ENCODE data around the gene HOXD9. TPM values are rescaled to one million over a fixed set of nuclear protein-coding genes. Genes with fewer than 3 reads are reported as not detected.

The HOXD9 gene
- total and polyA plus RNA-seq, 2 of the 8 experiments (the other 6 are each of a cell fraction or from before 2014, with no cell fraction given) = not detected

GRCh38 chr2:176174382-176174823 lies 51.9 kb downstream of the HOXD9 start:
- H3K36me3 ChIP-seq (ENCODE audit: control insufficient read depth in 2 of 4, insufficient read depth in 4 of 4, low read length in 3 of 4) = no peaks in the 10 kb centered on the region; a peak in 1 of 8 replicates
- H3K4me3 ChIP-seq (ENCODE audit: extremely low read depth in 1 of 4, insufficient read depth in 2 of 4, low read depth in 3 of 4, low read length in 4 of 4) = peak overlapping the region in 1 of 4 experiments; percentile 45; a peak in 1 of 8 replicates
- peak overlapping the region; percentile 72; the same call in 1 of the 2 replicates for H3K18ac ChIP-seq (ENCODE audit: extremely low read depth, low read length)
- no peak overlapping the region for H2AK5ac ChIP-seq (ENCODE audit: low read depth, low read length)
- H3K4ac ChIP-seq (replicated peaks; ENCODE audit: insufficient read length, low read depth, low read length) = no peak overlapping the region
- no peak overlapping the region for H2BK120ac ChIP-seq (replicated peaks; ENCODE audit: low read depth, low read length)
- no peak overlapping the region for H2BK5ac ChIP-seq (ENCODE audit: low read depth, low read length)
- H3K4me2 ChIP-seq (ENCODE audit: insufficient read depth in 1 of 2, low read depth in 2 of 2, low read length in 2 of 2) = peak overlapping the region; percentile 67 to 69
- peaks cover 3 to 28% (median 16%) of the 10 kb centered on the region in 4 experiments for H3K4me1 ChIP-seq (replicated peaks in 1 of 4; ENCODE audit: control insufficient read depth in 3 of 4, insufficient read depth in 4 of 4, low read length in 3 of 4)
- H2BK15ac ChIP-seq (ENCODE audit: low read length) = no peak overlapping the region
- WGBS, 2 experiments (ENCODE audit: extremely low coverage in 1 of 2, insufficient coverage in 1 of 2, insufficient read length in 1 of 2, insufficient replicate concordance in 2 of 2, low coverage in 1 of 2, low lambda C conversion rate in 2 of 2, missing lambda C conversion rate in 1 of 2) = 5% methylated on average over 14 of the region's 14 CpGs; no CpG with 5 or more reads in 1 of the 2 experiments
- ChIA-PET POLR2A (ENCODE audit: partially characterized antibody) (no interaction called here), CTCF (ENCODE audit: partially characterized antibody) (interaction anchor here (0.6 to 7.5 kb wide), 16 partner anchors 10 to 478 kb away, joined by 3 to 60 read pairs (median 5); partner anchors contain the start of genes EVX2, HOXD1 and HOXD4)
- H2BK12ac ChIP-seq (ENCODE audit: low read depth, low read length) = no peak overlapping the region
- H3K79me1 ChIP-seq (ENCODE audit: low read depth, low read length) = no peaks in the 10 kb centered on the region
- 0 out of 2 replicates have a peak, but pooled peaks have one; percentile 18 for TF ChIP-seq TCF12 (IDR thresholded peaks at IDR 0.05; ENCODE audit: low read depth, low read length)
- no peak for TF ChIP-seq RBBP5 (IDR thresholded peaks at IDR 0.05; ENCODE audit: borderline replicate concordance, low read depth, low read length)
- TF ChIP-seq TAF1 (IDR thresholded peaks at IDR 0.05; ENCODE audit: low read depth, low read length) = no peak
- peak; percentile 53 for TF ChIP-seq EZH2 (IDR thresholded peaks at IDR 0.05; ENCODE audit: low read depth, low read length, severe bottlenecking)
- TF ChIP-seq SIN3A (conservative IDR thresholded peaks at IDR 0.05 in 1 of 2, IDR thresholded peaks at IDR 0.05 in 1 of 2; ENCODE audit: low read depth in 1 of 2, low read length in 2 of 2) = no peak
- TF ChIP-seq KDM1A (IDR thresholded peaks at IDR 0.05; ENCODE audit: borderline replicate concordance, low read length) = no peak
- TF ChIP-seq, protein P1, sequence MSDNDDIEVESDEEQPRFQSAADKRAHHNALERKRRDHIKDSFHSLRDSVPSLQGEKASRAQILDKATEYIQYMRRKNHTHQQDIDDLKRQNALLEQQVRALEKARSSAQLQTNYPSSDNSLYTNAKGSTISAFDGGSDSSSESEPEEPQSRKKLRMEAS (IDR thresholded peaks at IDR 0.05) = no peak
- no peak for TF ChIP-seq CHD2 (IDR thresholded peaks at IDR 0.05; ENCODE audit: low read length)
- H3K27ac ChIP-seq (ENCODE audit: low read depth, low read length) = no peak overlapping the region
- no peak overlapping the region for H3K9ac ChIP-seq (replicated peaks in 1 of 4; ENCODE audit: extremely low read depth in 1 of 4, low read depth in 3 of 4, low read length in 3 of 4)
- peaks cover 94 to 100% (median 99%) of the 10 kb centered on the region in 4 experiments for H3K27me3 ChIP-seq (replicated peaks in 1 of 4; ENCODE audit: control insufficient read depth in 3 of 4, extremely low read depth in 1 of 4, insufficient read depth in 3 of 4, low read length in 3 of 4)
- peaks cover 9% of the 10 kb centered on the region; the same call in 1 of the 2 replicates for H3K23me2 ChIP-seq (ENCODE audit: low read depth, low read length)
- no peak overlapping the region for H2AFZ ChIP-seq (ENCODE audit: low read length)
- no peak overlapping the region for H4K8ac ChIP-seq (ENCODE audit: extremely low read depth, insufficient read depth, low read length)
- no peaks in the 10 kb centered on the region for H3K79me2 ChIP-seq (ENCODE audit: control insufficient read depth in 1 of 2, insufficient read depth in 2 of 2, low read length in 2 of 2)
- no peak overlapping the region for H2BK20ac ChIP-seq (ENCODE audit: low read length)
- H3K56ac ChIP-seq (replicated peaks; ENCODE audit: insufficient read length, low read depth, low read length) = no peak overlapping the region
- peaks cover 3 to 39% of the 10 kb centered on the region in 2 experiments for H4K20me1 ChIP-seq (replicated peaks in 1 of 2; ENCODE audit: control insufficient read depth in 1 of 2, insufficient read depth in 2 of 2, low read length in 2 of 2)
- H3K23ac ChIP-seq (ENCODE audit: insufficient read length) = no peak overlapping the region
- H4K5ac ChIP-seq (ENCODE audit: insufficient read length, low read depth, low read length) = no peak overlapping the region
- H3K14ac ChIP-seq (ENCODE audit: insufficient read length) = no peak overlapping the region
- FAIRE-seq = no peak
- H3K9me3 ChIP-seq (ENCODE audit: insufficient read depth in 2 of 2, low read depth in 1 of 2, low read length in 1 of 2) = no peaks in the 10 kb centered on the region
- H4K91ac ChIP-seq (replicated peaks; ENCODE audit: insufficient read length, low read length) = no peak overlapping the region
- peak in 1 of 2 experiments; percentile 48 for DNase-seq (ENCODE audit: low read depth in 1 of 2, low spot score in 2 of 2)
